Occipital lobe (tissue), 2 donors: ENCODE results near the gene IP6K3. TPM values are rescaled to one million over a fixed set of nuclear protein-coding genes. Genes with fewer than 3 reads are reported as not detected.
A peak's percentile ranks its signal among the peaks of the same experiment; 100 is the strongest.

Experiments used
- DNase-seq: peaks from one replicate; lab custom pipeline; 2025; lab: John Stamatoyannopoulos, UW
- total RNA-seq: library from RNA; depleted of rRNA; stranded (reverse); fragments of >200 nt; gene quantifications from one replicate; pipeline ENCODE4 v1.2.3, GENCODE V29; 2014

The IP6K3 gene
- total RNA-seq, 1 donor from 2014 or later, result not detected

DNA sequence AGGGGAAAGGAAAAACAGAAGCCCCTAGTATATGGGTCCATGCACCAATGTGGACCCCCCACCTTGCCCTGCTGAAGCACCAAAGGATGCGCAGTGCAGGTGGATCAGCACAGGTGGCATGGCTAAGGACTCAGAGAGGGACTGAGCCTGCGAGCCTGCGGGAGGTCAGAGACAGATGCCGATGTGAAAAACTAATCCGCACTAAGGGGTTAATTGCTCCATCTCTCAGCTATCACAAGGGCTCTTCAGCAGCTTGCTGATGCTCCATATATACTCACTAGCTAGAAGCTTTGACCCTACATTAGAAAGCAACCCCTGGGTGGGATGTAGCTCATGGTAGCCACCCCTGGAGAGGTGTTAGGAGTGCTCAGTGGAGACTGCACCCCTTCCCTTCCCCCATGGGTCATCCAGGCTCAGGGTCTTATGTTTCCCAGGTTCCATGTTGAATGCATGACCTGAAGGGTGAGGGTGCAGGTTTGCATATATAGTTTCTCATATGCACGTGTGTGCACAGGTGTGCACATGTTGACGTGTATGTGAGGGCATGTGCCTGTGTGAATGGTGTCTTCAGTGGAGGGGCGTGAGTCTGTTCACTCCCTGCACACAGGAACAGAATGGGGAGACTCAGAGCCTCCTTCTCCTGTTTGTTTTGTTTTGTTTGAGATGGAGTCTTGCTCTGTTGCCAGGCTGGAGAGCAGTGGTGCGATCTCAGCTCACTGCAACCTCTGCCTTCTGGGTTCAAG, 13.4 kb upstream of the IP6K3 start:
- no peak for DNase-seq

DNA sequence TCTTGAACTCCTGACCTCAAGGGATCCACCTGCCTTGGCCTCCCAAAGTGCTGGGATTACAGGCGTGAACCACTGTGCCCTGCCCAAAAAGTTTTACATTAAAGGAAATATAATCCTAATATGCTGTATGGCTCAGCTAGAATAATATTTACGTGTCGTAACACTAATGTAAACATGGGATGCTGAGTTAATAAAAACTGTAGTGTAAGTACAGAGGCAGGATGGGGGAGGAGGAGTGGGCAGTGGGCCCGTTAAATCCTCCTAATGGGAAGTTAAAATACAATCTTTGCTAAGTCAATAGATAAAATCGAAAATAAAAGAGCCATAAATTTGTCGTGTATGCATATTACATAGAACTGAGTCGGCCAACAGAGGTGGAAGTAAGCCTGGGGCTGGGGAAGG, 12.1 kb upstream of the IP6K3 start:
- DNase-seq, result no peak

DNA sequence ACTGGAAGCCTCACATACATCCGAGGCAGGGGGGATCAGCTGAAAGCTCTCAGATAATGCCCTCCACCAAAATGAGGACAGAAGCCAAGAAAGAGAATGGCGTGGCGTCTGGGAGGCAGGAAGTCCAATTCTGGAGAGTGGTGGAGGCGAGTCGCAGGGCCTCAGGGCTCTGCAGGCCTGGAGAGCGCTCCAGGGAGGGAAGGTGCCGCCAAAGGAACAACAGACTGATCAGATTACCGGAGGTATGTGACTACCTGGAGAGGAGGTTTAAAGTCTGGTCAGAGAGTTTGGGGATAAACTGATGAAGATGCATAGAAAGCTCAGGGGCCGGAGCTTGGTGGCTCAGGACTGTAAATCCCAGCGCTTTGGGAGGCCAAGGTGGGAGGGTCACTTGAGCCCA, 11.2 kb upstream of the IP6K3 start:
- DNase-seq, result no peak

DNA sequence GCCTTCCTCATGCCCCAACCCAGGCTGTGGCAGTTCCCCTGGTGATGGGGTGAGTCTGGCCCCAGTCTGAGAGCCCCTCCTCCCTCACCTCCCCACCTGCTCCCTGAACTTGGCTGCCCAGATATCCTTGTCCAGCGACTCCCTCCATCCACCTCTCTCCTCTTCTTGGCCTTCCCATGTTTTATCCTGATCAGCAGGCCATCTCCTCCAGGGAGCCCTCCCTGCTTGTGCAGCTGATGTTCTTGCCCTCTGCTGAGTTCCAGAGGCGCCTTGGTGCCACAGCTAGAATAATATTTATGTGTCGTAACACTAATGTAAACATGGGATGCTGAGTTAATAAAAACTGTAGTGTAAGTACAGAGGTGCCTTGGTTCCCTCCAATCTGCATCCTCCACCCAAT, 10.4 kb upstream of the IP6K3 start:
- no peak for DNase-seq

DNA sequence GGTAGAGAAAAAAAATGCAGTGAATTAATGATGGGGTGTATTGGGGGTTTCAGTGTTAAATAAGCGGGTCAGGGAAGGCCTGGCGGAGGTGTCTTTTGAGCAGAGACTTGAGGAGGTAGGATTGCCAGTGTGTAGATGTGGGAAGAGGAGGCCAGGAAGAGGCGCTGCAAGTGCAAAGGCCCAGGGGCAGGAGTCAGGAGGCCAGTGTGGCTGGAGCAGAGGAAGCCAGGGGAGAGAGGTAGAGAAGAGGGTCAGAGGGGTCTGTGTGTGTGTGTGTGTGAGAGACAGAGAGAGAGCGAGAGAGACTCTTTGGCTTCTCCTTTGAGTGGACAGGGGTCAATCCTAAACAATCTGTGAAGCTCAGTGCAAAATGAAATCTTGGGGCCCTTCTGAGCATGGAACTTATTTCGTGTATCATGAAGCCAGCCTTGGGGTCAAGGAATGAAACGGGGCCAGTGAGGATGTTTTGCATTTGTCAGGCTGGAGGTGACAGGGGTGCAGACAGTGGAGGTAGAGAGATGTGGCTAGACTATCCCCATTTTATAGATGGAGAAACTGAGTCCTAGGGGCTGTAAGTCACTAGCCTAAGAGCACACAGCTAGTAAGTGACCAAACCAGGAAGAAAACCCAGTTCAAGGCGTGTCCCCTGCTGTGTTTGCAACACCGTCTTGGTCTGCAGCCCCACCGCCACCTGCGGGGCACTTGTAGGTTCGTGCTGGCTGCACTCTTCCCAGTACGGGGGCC, 9.7 kb upstream of the IP6K3 start:
- DNase-seq, result no peak

DNA sequence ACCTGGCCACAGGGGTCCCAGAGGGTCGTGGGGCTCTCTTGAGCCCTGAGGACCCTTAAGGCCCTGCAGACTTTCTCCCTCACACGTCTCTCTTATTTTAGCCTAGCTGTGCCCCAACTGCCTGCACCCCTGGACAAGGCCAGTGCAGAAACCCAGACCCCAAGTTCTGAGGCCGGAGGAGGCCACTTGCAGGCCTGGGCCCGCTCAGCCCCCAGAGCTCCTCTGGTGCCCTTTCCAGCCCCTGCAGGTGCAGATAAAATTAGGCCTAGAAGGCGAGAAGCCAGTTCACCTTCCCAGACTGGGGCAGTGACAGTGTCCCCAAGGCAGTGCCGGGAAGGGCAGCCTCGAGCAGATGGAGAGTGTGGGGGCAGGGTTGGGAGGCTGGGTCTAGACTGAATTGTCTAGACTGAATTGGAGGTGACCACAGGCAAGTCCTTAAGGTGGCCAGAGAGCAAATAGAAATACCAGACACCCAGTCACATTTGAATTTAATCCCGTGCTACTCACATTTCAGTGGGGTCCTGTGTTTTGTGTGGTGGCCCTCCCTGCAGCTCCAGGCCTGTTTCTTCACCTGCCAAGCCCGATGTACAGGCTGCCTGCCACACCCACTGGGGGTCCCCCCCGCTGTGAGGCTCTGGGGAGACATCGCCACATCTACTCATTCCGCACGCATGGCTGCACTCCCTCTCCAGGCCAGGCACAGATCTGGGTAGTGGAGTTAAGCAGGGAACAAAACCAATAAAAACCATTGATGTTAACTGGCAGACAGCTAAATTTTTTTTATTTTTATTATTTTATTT, 8.6 kb upstream of the IP6K3 start:
- DNase-seq, result no peak

DNA sequence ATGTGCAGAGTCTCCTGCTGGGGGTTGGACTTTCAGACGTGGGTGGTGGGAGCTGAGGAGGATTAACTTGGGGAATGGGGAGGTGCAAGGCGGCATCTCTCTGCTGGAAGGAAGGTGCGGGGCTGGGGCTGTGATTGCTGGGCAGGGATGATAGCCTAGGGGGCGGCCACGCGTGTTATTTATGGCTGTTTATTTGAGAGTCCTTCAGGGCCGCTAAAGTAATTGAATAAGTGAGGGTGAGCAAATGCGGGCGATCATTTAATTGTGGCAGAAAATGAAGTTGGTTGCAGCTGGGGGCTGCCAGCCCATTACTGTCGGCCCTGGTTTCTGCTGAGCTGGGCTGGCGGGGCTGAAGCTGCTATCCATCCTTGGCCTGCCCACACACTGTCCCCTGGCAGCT, 7.5 kb upstream of the IP6K3 start:
- no peak for DNase-seq

DNA sequence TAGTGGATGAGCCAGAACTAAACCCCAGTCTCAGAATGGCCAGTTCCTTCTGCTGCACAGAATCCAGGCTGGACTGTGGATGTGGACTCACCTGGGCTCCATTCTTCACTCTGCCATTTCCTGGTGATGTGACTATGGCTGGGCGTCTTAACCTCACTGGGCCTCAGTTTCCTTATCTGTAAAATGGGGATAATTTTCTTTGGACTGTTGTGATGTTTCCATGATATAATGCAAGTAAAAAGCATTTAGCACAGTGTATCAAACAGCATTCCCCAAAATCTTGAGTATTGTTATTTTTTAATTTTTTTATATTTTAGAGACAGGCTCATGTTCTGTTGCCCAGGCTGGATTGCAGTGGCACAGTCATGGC, 5.9 kb upstream of the IP6K3 start:
- no peak for DNase-seq

DNA sequence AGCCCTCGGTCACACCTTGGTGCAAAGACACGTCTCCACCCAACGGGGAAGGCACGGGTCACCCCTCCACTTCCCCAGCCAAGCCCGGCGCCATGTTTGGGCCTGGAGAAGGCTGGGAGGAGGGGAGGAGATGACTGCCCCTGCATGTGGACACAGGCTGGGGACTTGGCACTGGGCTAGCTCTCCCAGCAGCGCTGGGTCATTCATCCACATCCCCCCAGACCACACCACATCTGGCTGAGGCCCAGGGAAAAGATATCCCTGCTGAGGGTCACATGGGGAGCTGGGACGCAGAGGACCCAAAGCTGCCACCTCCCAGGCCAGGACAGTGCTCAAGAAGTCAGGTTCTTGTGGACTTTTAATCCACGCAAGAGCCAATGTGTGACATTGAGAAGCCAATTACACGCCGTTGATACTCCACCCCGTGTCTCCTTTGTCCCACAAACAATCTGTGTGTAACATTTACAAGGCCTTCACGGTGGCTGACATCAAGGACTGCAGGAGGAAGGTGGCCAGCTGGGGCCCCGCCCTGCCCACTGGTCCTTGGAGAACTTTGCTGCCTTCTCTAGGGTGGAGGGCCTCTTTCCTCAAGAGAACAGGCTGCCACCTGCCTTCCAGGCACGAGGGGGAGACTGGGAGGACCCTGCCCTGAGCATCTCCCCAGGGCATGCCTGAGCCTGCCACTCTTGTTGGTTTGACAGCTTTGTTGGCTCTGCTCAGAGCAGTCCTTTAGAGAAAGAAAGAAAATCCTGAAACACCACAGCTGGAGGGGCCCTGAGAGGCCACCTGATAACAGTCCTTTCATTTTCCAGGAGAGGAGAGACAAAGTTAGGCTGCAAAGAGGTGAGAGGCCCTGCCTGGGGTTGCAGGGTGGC, 5.3 kb upstream of the IP6K3 start:
- DNase-seq, result no peak

DNA sequence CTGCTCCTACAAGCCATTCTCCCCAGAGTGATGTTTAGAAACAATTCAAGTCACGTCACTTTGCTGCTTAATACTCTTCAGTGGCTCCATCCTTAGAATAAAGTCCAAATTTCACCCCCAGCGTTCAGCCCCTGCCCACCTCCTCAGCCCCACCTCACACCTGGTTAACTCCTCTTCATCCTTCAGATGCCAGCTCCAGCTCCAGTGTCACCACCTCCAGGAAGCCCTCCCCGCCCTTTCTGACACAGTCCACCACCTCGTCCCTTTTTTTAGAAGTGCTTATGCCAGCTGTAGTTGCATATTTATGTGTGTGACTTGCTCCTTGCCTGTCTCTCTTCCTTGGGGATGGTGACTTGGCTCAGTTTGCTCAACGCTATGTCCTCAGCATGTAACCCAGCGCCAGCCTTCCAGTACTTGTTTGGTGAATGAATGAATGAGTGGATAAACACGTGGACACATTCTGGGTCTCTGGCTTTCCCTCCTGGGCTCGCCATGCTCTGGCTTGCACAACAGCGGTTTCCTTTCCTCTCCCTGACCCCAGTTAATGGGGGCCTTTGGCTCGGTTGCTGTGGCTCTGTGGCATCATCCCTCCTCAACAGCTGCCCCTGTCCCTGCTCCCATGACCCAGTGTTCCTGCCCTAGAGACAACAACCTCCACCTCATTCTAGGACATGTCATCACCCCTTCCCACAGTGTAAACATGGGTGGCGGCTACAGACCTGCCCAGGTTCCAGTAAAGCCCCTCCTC, 3.7 kb upstream of the IP6K3 start:
- no peak for DNase-seq

DNA sequence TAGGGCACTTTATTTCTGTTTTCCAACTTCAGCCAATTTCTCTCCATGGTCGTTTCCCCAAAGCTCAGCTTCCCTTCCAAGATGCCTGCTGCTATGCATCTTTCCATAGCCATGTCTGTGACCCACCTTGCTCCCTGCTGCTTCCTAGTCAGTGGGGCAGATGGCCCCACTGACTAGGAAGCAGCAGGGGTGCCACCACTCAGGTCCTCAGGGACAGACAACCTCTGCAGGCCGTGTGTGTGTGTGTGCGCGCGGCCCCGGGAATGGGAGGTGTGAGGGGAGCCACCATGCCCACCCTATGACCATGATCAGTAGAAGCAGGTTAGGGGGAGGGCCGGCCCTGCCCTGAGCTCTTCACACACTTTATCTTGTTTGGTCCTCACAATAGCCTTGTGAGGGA, 2.7 kb upstream of the IP6K3 start:
- DNase-seq, result no peak

DNA sequence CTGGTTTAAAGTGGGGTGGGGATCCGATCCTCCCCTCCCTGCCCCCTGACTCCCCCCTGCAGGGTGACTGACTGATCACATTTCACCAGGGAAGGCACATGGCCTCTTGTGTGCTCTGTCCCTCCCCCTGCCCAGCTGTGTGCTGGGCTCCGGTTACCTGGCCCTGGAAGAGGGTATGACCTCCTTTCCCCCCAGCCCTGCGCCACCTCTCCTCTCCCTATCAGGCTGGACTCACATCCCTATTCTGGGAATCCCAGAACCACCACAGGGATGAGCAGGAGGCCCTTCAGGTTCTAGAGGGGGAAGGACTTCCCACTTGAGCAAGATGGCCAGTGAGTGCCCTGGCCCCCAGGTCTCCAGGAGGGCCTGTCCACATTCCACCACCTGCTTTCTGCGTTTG, 2.1 kb upstream of the IP6K3 start:
- no peak for DNase-seq

DNA sequence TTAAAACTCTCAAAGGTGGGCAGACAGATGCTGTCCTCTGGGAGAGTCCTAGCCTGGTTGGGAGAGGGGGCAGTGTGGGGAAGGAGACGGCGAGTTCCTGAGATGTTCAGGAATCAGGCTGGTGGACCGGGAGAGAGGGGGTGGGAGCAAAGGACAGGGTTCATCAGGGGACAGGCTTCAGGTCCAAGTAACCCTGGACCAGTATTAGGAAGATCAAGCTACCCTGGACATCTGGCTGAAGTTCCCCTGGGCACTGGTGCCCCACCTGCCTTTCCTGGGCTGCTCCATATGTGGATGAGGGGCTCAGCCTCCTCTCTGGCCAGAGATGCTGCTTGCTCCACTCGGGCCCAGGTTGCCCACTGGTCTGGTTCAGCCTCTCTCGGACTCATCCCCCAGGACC, 1.1 kb upstream of the IP6K3 start:
- DNase-seq, result no peak

DNA sequence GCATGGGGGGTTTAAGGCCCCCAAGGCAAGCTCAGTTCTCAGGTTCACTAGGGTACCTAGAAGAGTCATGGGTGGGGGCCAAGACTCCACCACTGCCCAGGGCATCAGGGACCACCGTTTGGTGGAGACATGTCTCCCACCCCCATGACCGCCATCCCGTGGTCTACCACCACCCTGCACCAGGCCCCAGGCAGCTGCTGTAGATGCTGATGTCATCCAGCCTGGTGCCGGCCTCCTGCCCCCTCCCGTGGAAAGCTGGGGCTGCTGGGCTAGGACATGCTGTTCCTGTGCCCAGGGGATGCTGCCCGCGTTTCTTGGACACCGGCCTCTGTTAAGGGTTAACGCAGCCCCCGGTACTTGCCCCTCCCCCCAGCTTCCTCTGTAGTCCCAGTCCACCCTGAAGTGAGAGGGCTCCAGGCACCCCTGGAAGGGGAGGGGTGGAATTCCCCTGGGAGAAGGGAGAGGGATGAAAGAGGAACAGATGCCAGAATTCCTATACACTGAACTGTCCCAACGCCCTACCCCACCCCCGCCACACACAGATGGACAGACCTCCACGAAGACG, 587 bp downstream of the IP6K3 start:
- peak; percentile 60 for DNase-seq

DNA sequence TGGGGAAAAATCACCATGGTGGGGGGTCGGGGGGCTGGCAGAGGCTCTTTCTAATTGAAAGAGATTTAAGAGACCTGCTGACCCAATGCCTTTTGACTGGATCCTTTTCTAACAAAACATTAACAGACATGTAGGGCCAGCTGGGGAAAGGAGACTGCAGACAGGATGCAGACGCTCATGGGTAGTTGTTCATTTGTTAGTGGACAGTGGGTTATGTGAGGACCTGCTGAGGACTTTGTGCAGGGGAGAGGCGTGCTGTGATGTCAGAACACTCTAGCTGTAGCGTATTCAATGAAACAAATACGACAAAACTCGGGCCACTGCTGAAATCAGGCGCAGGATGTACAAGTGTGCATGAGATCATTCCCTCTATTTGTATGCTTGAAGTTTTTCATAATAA, 1.2 kb downstream of the IP6K3 start:
- no peak for DNase-seq

DNA sequence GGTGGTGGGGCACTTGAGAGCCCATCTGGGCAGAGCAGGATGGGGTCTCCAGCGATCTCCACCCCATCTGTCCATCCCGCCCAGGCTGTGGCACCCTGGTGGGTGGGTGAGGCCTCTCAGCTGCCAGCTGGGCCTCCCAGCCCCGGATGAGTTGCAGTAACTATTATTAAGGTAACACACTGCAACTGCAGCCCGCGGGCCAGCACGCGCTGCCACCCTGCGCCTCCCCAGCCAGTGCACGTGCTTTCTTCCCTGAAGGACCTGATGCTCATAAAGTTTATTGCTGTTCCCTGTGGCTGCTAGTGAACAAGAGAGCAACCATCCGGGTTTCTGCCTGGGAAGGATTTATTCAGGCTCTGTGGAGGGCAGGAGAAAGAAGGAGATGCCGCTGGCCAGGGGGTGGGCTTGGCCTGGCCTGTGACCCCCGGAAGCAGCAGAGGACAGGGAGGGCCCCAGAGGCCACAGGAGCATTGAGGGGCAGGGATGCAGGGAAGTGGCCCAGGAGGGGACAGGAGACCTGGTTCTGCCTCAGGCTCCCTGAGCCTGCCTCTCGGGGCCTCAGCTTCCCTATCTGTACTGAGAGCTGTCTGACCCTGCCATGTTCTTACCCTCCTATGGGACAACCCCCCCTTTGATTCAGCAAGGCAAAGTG, 1.7 kb downstream of the IP6K3 start:
- DNase-seq, result no peak

DNA sequence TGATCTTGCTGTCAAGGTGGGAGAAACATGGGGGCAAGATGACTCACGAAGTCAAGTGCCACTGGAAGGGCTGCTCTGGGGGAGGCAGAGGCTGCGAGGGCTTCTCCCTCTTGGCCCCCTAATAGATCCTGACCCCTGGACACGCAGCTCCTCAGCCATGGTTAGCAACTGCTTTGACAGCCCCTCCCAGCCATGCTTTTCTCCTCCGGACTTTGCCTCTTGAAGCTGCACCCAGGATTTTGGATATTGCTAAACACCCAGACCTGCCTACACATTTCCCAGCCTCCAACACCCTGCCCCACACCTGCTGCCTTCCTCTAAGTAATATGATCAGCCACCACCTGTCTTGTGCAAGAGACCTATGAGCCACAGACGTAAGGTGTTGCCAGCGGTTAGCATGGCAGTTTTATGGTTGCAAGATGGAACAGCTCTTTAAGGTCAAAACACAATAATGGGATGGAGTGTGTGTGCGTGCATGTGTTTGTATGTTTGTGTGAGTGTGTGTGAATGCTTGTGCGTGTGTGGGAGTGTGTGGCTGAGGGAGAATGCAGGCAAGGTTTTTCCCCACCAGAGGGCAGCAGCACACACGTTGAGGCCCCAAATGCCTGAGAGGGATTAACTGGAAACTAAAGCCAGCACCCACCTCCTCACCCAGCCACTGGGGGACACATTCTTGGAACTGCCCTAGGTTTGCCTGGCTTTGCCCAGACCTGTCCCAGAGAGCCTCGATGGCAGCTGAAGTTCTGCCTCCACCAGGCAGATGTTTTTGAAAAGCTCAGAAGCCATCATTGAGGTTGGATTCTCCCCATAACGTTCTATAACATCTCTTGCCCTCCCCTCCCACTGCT, 2.5 kb downstream of the IP6K3 start:
- peak; percentile 59 for DNase-seq

DNA sequence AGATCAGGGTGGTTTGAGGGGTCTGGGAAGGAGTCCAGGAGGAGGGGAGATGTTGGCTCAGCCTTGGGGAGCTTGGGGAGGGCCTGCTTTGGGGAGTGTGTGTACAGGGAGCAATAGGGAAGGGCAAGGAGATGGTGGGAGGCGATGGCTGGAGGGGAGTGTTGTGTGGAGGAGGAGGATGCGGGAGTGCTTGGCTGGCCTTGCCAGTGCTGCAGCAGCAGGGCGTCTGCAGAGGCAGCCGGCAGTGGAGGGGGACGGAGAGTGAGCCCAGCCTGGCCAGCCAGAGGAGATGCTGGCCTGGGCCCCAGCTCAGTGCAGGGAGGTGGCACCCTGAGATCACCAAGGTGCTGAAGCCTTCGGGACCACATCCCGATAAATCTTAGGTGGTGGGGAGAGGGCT, 3.9 kb downstream of the IP6K3 start:
- DNase-seq, result no peak

DNA sequence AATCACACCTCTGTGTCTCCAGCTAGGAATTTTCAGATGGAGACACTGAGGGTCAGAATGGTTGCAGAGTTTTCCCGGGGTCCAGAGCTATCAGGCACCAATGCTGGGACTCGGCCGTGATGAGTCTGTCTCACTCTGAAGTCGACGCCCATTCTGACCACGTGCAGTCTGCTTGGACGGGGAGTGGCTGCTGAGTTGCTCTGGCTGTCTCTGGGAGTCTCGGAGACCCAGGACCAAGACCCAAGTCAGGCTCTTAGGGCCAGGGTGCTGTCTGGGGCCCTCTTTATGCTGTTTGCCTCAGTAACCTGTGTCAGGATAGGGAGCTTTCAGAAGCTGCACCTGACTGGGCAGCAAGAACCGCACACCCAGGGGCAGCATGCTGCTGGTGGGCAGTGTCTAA, 4.6 kb downstream of the IP6K3 start:
- DNase-seq, result no peak
